ENCODE measurements around the gene UNC13A. TPM values are rescaled to one million over a fixed set of nuclear protein-coding genes. Genes with fewer than 3 reads are reported as not detected.

Gene UNC13A
- total and polyA plus RNA-seq, 2 of the 13 experiments (the other 11 are each of a cell fraction or from before 2014, with no cell fraction given) = 0.11 to 0.45 TPM

- 0 out of 2 replicates have a peak, but pooled peaks have one; percentile 1 for TF ChIP-seq ZNF687 (CRISPR knock-in tag; IDR thresholded peaks at IDR 0.05)
- no peak for TF ChIP-seq MNT (IDR thresholded peaks at IDR 0.05)
- TF ChIP-seq MTERF4 (CRISPR knock-in tag; IDR thresholded peaks at IDR 0.05) = no peak
- 0 out of 2 replicates have a peak, but pooled peaks have one; percentile 9 for TF ChIP-seq KLF12 (CRISPR knock-in tag; IDR thresholded peaks at IDR 0.05; ENCODE audit: borderline replicate concordance)
- peak; percentile 11; the same call in 1 of the 2 replicates for TF ChIP-seq FOSL2 (CRISPR knock-in tag; IDR thresholded peaks at IDR 0.05)
- no peak for TF ChIP-seq ZNF562 (CRISPR knock-in tag; IDR thresholded peaks at IDR 0.05; ENCODE audit: borderline replicate concordance)
- TF ChIP-seq ASH2L (IDR thresholded peaks at IDR 0.05; ENCODE audit: insufficient read length, low read depth, low read length) = peak; percentile 2
- TF ChIP-seq ZMYM3 (CRISPR knock-in tag; IDR thresholded peaks at IDR 0.05) = 0 out of 2 replicates have a peak, but pooled peaks have one; percentile 21
- TF ChIP-seq ZNF20 (CRISPR knock-in tag; IDR thresholded peaks at IDR 0.05) = no peak
- TF ChIP-seq PLRG1 (conservative IDR thresholded peaks at IDR 0.05) = no peak
Measured at GRCh38 chr19:17719730-17720400, 31.7 kb upstream of the UNC13A start (continued).

Data from HepG2 (cell line).